A673 (cell line): ENCODE data around the gene NHSL1. TPM values are rescaled to one million over a fixed set of nuclear protein-coding genes. Genes with fewer than 3 reads are reported as not detected.

Source experiments
- BruUV-seq: library from RNA; stranded (reverse); fragments of 400-500 nt; replicated peaks from 2 replicates; lab custom pipeline; 2021; lab: Mats Ljungman, UMichigan
- CTCF ChIA-PET: fragments of 300-600 bp; sonication (Branson Sonifier 250); formaldehyde crosslinking; loops from one replicate; lab custom pipeline; 2022; ENCODE audit warnings: antibody characterized with exemption; lab: Charles Lee
- POLR2A ChIA-PET: fragments of 300-600 bp; sonication (Branson Sonifier 250); formaldehyde crosslinking; loops from one replicate; lab custom pipeline; 2022; ENCODE audit warnings: antibody characterized with exemption; ENCODE audit not compliant: low non-redundant PET; lab: Charles Lee
- DNase-seq: peaks from one replicate; pipeline ENCODE4 v3.0.0-alpha.2; 2015; ENCODE audit warnings: low spot score
- H3K27ac ChIP-seq: fragments of 200-600 bp; sonication (generic); 2 replicates; pipeline ENCODE4 v1.5.1; 2016; ENCODE audit warnings: mixed run types, low read depth, mild to moderate bottlenecking, mixed read lengths, antibody characterized with exemption, low read length; ENCODE audit not compliant: poor library complexity, severe bottlenecking
- H3K27me3 ChIP-seq: fragments of 200-600 bp; sonication (generic); replicated peaks from 2 replicates; pipeline ENCODE4 v1.6.1; 2017; ENCODE audit warnings: mixed run types, low read depth, mild to moderate bottlenecking, mixed read lengths, antibody characterized with exemption, low read length; ENCODE audit not compliant: insufficient read depth, poor library complexity
- H3K36me3 ChIP-seq: fragments of 200-600 bp; sonication (generic); 2 replicates; pipeline ENCODE4 v1.6.1; 2016; ENCODE audit warnings: mixed run types, mild to moderate bottlenecking, mixed read lengths, antibody characterized with exemption, low read length; ENCODE audit not compliant: insufficient read depth, poor library complexity, severe bottlenecking
- H3K4me1 ChIP-seq: fragments of 200-600 bp; sonication (generic); 2 replicates; pipeline ENCODE4 v1.6.1; 2017; ENCODE audit warnings: mixed run types, mild to moderate bottlenecking, mixed read lengths, antibody characterized with exemption, low read length; ENCODE audit not compliant: insufficient read depth, poor library complexity, severe bottlenecking
- H3K4me3 ChIP-seq: fragments of 200-600 bp; sonication (generic); 2 replicates; pipeline ENCODE4 v1.5.1; 2016; ENCODE audit warnings: low read depth, mixed run types, mild to moderate bottlenecking, mixed read lengths, low read length; ENCODE audit not compliant: poor library complexity, severe bottlenecking
- H3K9me3 ChIP-seq: fragments of 200-600 bp; sonication (generic); 2 replicates; pipeline ENCODE4 v1.6.1; 2016; ENCODE audit warnings: mixed run types, low read depth, mild to moderate bottlenecking, mixed read lengths, antibody characterized with exemption, low read length; ENCODE audit not compliant: poor library complexity, severe bottlenecking
- EZH2 ChIP-seq: fragments of 200-600 bp; sonication (generic); IDR thresholded peaks from 2 replicates; pipeline ENCODE4 v1.6.1; 2017; ENCODE audit warnings: borderline replicate concordance, low read depth, mild to moderate bottlenecking, mixed read lengths, antibody characterized with exemption, low read length; ENCODE audit not compliant: poor library complexity, severe bottlenecking
- intact Hi-C: fragments of 100-400 bp; cut with micrococcal nuclease; formaldehyde crosslinking; loops from one replicate; pipeline ENCODE4 v1.10.0; 2022; ENCODE audit not compliant: unreplicated experiment
- total RNA-seq: library from RNA; stranded (reverse); gene quantifications from 2 replicates; pipeline ENCODE4 v1.2.3, GENCODE V29; 2021
- TF ChIP-seq, protein P1 (sequence below): fragments of 300-800, 200-600 bp; sonication (generic); conservative IDR thresholded peaks from 2 replicates; pipeline ENCODE4 v1.5.1; 2017; ENCODE audit warnings: low read depth, mild to moderate bottlenecking, antibody characterized with exemption, low read length, moderate library complexity, mixed read lengths

NHSL1 gene
- total RNA-seq, 1 experiment from 2014 or later = 33.1 TPM

GRCh38 chr6:138403801-138404665 is 95.3 kb downstream of the NHSL1 start, which contains the start of gene HEBP2:
Gene HEBP2 (plus strand): TSS chr6:138404223. CDS start chr6:138404496, 273 bp downstream.
- Histone ChIP-seq H3K36me3 (no peaks in the 10 kb centered on the region), H3K9me3 (no peaks in the 10 kb centered on the region), H3K4me1 (no peaks in the 10 kb centered on the region), H3K27me3 (no peaks in the 10 kb centered on the region), H3K27ac (peak within 1 kb of the TSS; percentile 58), H3K4me3 (peak within 1 kb of the TSS; percentile 85)
- peak; percentile 85 for DNase-seq
- BruUV-seq = no TSS peak
- intact Hi-C loops = loop anchor here (2.0 kb wide), 1 partner anchor 287 kb away; no protein-coding TSS in a partner anchor
- ChIA-PET CTCF (no interaction called here), POLR2A (no interaction called here)
- no peak for TF ChIP-seq EZH2
- TF ChIP-seq, protein P1, sequence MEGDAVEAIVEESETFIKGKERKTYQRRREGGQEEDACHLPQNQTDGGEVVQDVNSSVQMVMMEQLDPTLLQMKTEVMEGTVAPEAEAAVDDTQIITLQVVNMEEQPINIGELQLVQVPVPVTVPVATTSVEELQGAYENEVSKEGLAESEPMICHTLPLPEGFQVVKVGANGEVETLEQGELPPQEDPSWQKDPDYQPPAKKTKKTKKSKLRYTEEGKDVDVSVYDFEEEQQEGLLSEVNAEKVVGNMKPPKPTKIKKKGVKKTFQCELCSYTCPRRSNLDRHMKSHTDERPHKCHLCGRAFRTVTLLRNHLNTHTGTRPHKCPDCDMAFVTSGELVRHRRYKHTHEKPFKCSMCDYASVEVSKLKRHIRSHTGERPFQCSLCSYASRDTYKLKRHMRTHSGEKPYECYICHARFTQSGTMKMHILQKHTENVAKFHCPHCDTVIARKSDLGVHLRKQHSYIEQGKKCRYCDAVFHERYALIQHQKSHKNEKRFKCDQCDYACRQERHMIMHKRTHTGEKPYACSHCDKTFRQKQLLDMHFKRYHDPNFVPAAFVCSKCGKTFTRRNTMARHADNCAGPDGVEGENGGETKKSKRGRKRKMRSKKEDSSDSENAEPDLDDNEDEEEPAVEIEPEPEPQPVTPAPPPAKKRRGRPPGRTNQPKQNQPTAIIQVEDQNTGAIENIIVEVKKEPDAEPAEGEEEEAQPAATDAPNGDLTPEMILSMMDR = peak; percentile 46

- intact Hi-C loops = no loop called here
- Histone ChIP-seq H3K4me3 (peak overlapping the region; percentile 85), H3K4me1 (no peaks in the 10 kb centered on the region), H3K9me3 (no peaks in the 10 kb centered on the region), H3K27ac (peak overlapping the region; percentile 58), H3K27me3 (no peaks in the 10 kb centered on the region), H3K36me3 (no peaks in the 10 kb centered on the region)
- no TSS peak for BruUV-seq
- ChIA-PET POLR2A (no interaction called here), CTCF (no interaction called here)
- no peak for TF ChIP-seq EZH2
- TF ChIP-seq, protein P1 = peak; percentile 60
- DNase-seq = peak; percentile 40
Measured at GRCh38 chr6:138403324-138403800, 95.9 kb downstream of the NHSL1 start.

DNA sequence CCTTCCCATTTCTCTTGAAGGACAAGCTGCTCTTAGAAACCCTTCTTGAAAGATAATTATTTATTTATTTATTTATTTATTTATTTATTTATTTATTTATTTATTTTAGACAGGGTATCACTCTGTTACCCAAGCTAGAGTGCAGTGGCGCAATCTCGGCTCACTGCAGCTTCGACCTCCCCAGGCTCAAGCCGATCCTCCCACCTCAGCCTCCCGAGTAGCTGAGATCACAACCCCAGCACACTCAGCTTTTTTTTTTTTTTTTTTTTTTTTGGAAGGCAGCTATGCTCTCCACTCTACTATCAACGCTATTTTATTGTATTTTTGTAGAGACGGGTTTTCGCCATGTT is 96.5 kb downstream of the NHSL1 start:
- BruUV-seq = no TSS peak
- no peaks in the 10 kb centered on the region for H3K27me3 ChIP-seq
- no peak overlapping the region for H3K27ac ChIP-seq
- H3K4me3 ChIP-seq = peak overlapping the region; percentile 85
- CTCF ChIA-PET = interaction anchor here (0.6 kb wide), 1 partner anchor 95 kb away, joined by 4 read pairs; no protein-coding TSS in a partner anchor
- POLR2A ChIA-PET = interaction anchor here (0.6 kb wide), 1 partner anchor 292 kb away, joined by 3 read pairs; no protein-coding TSS in a partner anchor
- H3K36me3 ChIP-seq = no peaks in the 10 kb centered on the region
- no peak for TF ChIP-seq EZH2
- TF ChIP-seq, protein P1 = no peak
- H3K9me3 ChIP-seq = no peaks in the 10 kb centered on the region
- DNase-seq = no peak
- H3K4me1 ChIP-seq = no peaks in the 10 kb centered on the region
- intact Hi-C loops = no loop called here
